NOMO-1 treated with DMSO at 0.1 percent for 48 hours (cell line): ENCODE measurements around the gene KCTD17.

ENCODE experiments used
- DNase-seq: peaks from one replicate; lab custom pipeline; 2025; ENCODE audit not compliant: unreplicated experiment; lab: John Stamatoyannopoulos, UW

The KCTD17 gene

DNA sequence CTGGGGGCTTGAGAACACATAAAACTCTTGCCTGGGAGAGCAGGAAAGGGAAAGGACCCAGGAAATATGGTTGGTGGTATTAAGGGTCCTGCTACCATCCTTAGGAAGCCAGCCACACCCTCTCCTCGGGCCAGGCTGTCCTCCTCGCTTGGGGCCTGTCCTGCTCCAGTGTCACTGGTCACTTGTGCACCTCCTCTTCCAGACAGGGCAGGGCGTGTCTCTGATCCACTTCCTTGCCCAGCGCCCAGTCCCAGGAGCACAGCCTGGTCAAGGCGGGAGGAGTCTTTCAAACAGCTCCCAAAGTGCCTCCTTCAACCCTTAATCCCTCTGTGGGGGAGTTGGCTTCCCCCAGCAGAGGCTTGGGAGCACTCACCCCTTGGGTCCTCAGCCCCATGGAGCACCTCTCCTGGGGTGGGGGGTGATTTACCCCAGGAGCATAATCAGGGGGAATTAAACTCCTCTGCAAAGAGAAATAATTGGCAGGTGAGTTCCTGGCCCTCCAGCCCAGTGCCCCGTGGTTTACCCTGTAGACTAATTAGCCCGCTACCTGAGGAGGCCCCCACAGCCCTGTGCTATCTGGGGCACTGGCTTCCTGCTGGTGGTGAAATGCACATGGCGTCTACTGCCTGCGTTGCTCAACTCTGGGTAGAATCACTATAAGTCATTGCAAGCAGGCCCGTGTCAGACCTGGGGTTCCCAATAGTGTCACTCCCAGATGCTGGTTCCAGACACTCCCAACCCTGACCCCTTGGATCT lies 49.9 kb downstream of the KCTD17 start:
- no peak for DNase-seq

DNA sequence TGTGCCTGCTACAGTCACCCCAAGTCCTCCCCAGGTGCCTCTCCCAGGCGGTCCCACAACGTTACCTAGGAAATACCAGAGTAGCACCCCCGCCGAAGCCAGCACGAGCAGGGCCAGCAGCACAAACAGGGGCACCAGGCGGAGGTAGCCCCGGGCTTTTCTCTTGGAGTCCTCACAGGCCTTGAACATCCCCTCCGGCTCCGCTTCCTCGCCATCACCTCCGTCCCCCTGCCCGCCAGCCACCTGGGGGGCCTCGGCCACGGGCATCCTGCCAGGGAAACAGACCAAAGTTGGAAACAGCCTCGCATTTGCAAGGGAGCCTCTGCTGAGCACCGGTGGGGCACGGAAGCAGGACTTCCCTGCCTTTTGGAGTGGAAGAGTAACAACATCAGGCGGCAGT lies 51.6 kb downstream of the KCTD17 start:
- no peak for DNase-seq

DNA sequence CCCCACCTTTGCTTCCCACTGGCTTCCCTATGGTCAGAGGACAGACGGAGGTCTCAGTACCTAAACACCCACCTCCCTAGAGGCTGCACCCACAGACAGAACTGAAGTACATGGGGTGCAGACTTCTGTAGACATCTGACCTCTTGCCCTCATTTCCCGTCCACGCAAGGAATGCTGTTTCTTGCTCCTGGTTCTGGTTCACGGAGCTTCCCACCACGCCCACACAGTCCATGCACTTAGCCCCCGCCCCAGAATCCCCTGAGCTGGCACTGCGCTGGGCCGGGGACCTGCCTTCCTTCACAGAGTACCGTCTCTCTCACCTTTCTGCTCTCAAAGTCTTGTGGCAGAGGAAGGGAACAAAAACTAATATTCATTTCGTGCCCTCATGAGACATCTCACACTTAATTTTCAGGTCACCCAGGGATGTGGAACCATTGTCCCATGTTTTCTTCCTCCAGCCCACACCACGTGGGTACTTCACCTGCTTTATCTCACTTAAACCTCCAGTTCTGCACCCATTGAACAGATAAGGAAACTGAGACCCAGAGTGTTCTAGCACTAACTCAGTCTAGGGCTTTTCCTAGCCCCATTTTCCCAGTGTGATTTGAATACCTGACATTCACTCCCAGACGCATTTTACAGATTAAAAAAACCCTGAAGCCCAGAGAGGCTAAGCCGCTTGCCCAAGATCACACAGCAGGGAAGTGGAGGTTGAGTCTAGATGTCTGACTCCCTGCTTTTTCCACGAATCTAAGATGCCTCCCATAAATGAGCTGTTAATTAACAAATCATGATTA lies 52.3 kb downstream of the KCTD17 start:
- DNase-seq, result no peak

DNA sequence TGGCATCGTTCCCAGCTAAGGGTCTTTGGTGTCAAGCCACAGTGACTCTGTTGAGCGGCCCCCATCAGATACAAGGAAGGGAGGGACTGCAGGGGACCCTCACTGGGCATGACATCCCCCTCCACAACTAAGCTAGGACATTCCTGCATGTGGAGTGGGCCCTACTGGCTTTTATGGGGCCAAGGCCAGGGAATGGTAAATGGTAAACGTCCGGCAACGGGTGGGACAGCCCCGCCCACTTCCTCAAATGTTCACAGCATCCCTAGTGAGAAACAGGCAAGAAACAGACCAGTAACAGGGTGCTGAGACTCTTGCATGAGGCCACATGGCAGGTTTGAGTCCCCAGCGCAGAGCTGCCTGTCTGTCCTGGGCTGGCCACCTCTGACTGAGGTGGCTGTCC lies 53.6 kb downstream of the KCTD17 start:
- DNase-seq, result peak; percentile 10

DNA sequence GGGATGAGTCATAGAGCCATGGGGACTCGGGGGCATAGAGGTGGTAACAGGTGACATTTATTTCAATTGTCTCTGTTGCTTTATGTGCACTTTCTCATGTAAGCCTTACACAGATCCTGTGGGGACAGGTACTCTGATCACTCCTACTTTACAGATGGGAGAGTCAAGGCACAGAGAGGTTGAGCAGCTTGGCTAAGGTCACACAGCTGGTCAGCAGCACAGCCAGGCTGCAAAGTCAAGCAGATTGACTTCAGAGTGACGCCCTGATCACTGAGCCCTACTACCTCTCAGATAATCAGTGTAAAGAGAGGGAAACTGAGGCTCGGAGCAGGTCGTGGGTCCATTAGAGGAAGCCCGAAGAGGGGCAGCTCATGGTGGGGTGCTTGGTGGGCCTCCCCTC lies 54.4 kb downstream of the KCTD17 start:
- DNase-seq, result no peak

DNA sequence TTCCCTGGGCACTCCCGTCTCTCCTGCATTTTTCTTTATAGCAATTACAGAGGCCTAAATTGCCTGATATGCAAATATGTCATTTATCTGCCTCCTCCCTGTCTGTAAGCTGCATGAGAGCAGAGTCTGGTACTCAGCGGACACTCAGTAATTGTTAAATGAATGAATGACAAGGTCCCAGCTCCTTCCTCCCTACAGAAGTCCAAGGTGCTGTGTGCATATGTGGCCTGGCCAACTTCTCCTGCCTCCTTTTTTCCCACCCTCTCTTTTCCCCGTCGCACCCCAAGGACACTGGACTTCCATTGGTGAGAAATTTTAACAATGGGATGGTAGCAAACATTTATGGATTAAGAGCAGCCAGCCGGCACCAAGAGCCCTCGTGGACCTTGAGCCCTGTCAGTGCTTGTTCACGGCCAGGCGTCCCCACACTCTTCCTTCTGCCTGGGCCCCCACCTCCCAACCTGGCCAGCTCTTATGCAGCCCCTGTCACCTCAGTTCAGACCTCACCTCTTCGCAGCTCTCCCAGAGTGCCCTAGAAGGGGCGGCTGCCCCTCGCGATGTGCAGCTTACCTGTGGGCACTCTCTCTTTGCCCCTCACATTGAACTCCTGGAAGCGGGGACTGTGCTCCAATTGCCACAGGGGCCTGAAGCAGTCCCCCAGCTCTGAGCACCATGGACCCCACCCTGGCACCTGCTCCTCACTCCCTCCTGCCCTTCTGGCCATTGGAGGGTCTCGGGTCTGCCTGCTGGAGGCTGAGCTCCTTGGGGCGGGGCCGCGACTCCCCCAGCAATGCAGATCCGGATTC lies 56.5 kb downstream of the KCTD17 start:
- no peak for DNase-seq

DNA sequence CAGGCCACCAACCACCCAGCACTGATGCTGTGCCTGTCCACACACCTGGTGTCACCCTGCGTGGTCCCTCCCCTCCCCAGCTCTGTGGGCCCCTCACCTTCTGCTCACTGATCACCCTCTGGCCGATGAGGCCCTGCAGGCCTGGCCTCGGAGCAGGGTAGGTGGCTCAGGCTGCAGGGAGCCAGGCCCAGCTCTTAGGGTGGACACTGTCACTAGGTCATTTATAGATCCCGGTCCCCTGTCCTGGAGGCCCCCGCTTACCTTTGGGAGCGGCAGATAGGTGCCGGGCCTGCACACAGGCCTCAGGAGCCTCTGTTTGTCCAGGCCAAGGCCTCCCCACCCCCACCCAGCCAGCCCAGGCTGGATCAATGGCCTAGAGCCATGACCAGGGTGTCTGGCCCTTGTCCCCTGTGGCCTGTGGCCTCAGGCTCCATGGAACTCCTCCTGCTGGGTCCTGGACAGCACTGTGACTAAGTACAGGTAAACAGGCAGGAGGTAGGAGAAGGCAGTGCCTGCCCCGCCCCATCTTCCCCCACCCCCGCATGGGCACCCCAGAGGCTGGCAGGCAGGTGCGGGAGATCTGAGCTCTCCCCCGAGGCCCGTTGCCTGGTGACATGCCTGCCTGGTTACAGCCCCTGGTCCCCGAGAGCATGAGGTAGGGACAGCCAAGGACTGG lies 57.8 kb downstream of the KCTD17 start, which contains the start of gene TMPRSS6:
TSS of gene TMPRSS6 (minus strand) at position 472 of the 676 bp plus-strand sequence. CDS start 6,296 bp downstream, outside the sequence.
- DNase-seq, result no peak

DNA sequence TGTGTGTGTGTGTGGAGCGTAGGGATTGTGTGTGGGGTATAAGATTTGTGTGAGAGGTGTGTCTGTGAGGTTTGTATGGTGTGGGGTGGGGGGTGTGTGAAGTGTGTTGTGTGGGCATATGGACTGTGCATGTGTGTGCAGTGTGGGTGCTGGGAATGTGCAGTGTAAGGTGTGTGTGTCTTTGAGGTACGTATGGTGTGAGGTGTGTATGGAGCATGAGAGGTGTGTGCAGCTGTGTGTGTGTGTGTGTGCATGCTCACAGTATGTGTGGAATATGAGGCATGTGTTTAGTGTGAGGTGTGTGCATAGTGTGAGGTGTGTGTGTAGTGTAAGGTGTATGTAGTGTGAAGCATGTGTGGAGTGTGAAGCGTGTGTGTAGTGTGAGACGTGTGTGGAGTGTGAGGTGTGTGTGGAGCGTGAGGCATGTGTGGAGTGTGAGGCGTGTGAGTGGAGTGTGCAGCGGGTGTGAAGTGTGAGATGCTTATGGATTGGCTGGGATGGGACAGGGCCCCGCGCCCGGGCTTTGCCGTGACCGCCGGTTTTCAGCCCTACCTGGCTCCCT lies 59.7 kb downstream of the KCTD17 start:
- DNase-seq, result no peak

DNA sequence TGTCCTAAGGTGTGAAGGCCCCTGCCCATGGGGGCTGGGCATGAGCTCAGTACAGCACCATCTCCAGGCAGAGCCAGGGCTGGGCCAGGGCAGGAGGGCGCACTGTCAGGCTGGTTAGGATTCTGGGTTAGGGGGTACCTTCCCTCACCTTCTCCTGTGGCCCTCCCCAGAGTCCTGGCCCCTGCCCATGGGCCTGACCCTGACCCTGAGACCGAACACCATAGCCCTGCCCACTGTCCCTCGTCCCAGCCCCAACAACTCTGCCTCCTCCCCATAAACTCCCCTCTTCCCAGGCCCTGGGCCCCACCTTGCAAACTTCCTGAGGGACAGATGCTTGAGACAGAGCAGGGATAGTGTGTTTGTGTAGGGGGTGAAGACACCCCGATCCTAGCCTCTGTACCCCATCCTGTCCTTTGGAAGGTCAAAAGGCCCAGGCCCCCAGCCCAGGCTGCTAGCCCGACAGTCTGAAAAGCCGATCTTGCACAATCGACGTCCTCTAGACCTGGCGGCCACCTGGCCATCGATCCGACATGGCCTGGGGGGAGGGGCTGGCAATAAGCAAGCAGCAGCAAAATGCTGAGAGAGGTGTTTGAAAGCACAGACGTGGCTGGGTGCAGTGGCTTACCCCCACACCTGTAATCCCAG lies 60.7 kb downstream of the KCTD17 start:
- no peak for DNase-seq
